Measurements from ENCODE around the gene DSG4.

DSG4 gene

GRCh38 chr18:31451625-31452024 lies 75.0 kb downstream of the DSG4 start:
- no peak for DNase-seq

- no peak for DNase-seq
Measured at GRCh38 chr18:31454066-31454708, 77.6 kb downstream of the DSG4 start.

Measured in inflammatory macrophage (primary cell).